Thyroid gland (tissue), 4 donors: ENCODE measurements around the gene SETX.

Experiments used
- POLR2A ChIP-seq, 2 donors: fragments of 450-650 bp; IDR thresholded peaks; one replicate each; pipeline ENCODE4 v1.6.1; 2017; ENCODE audit warnings: antibody characterized with exemption in 2 of 2, mild to moderate bottlenecking in 2 of 2, moderate library complexity in 1 of 2
- TF ChIP-seq, protein P1 (sequence below), 6 experiments: fragments of 200-600 bp in 3 of 6; fragments of 450-650 bp in 3 of 6; sonication (generic) in 3 of 6; IDR thresholded peaks; one replicate each; pipeline ENCODE4 v1.5.1; 2016 to 2019; ENCODE audit warnings: antibody characterized with exemption in 6 of 6, mild to moderate bottlenecking in 2 of 6, inconsistent platforms in 1 of 6, moderate library complexity in 1 of 6

DNA sequence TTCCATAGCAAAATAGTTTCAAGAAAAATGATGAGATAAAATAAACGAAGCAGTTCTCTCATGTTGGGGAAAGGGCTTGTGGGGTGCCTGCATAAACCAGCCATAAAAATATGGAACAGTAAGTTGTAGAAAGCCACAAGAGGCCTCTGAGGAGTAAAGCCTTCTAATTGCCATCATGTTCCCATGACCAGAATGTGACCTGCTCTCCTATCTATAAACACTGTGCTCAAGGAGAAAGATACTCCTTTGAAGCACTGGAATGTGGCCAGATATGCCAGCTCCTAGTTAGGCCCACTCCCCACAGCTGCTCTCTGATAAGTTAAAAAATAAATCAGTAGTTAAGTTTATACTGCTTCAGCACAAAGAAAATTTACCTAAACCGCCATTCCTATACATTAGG lies 65.8 kb downstream of the SETX start:
- TF ChIP-seq, protein P1, sequence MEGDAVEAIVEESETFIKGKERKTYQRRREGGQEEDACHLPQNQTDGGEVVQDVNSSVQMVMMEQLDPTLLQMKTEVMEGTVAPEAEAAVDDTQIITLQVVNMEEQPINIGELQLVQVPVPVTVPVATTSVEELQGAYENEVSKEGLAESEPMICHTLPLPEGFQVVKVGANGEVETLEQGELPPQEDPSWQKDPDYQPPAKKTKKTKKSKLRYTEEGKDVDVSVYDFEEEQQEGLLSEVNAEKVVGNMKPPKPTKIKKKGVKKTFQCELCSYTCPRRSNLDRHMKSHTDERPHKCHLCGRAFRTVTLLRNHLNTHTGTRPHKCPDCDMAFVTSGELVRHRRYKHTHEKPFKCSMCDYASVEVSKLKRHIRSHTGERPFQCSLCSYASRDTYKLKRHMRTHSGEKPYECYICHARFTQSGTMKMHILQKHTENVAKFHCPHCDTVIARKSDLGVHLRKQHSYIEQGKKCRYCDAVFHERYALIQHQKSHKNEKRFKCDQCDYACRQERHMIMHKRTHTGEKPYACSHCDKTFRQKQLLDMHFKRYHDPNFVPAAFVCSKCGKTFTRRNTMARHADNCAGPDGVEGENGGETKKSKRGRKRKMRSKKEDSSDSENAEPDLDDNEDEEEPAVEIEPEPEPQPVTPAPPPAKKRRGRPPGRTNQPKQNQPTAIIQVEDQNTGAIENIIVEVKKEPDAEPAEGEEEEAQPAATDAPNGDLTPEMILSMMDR (IDR thresholded peaks at IDR 0.05) = no peak
- TF ChIP-seq POLR2A (IDR thresholded peaks at IDR 0.05) = no peak
